HEK293 (cell line): Measurements from ENCODE around the gene SUSD6.

Source experiments
- YY1 ChIP-seq: fragments of 450-650 bp; formaldehyde crosslinking; IDR thresholded peaks from 2 replicates; pipeline ENCODE4 v1.5.1; 2018; ENCODE audit warnings: missing biosample characterization, missing genetic modification characterization
- ZNF707 ChIP-seq: fragments of 450-650 bp; formaldehyde crosslinking; IDR thresholded peaks from 2 replicates; pipeline ENCODE4 v1.5.1; 2016; ENCODE audit warnings: missing biosample characterization, missing genetic modification characterization

DNA sequence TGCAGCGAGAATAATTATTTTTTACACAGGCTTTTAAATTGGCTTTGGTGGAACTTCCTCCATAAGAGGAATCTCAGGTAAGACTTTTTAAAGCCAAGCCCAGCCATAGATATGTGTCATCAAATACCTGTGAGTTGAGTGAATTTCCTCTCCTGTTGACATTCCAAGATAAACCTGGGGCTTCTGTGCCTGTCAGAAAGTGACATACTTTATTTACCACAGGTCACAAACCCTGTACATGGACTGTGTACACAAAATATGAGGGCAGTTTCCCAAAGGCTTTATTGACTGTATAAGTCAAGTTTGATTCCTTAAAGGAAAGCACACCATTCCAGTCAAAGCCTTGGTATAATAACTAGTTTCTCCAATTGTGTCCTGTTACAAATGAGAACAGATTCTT lies 129.7 kb downstream of the SUSD6 start:
- TF ChIP-seq ZNF707 (tag by site-specific recombination) = no peak
- no peak for TF ChIP-seq YY1 (tag by site-specific recombination)
